HepG2 (cell line): ENCODE results near the gene ZNF586. TPM values are rescaled to one million over a fixed set of nuclear protein-coding genes. Genes with fewer than 3 reads are reported as not detected.
A peak's percentile ranks its signal among the peaks of the same experiment; 100 is the strongest.

ENCODE experiments used
- AHR ChIP-seq: IDR thresholded peaks from 2 replicates; pipeline ENCODE4 v1.6.1; 2018; ENCODE audit warnings: missing genetic modification reagents, missing compliant biosample characterization
- ATF2 ChIP-seq: sonication (generic); formaldehyde crosslinking; IDR thresholded peaks from 2 replicates; pipeline ENCODE4 v1.4.0; 2020; ENCODE audit warnings: missing genetic modification reagents
- ATF7-NPFF ChIP-seq: sonication (generic); formaldehyde crosslinking; IDR thresholded peaks from 2 replicates; pipeline ENCODE4 v1.8.1; 2023; ENCODE audit warnings: mild to moderate bottlenecking, low read depth, missing genetic modification reagents, moderate library complexity
- FOXK1 ChIP-seq: sonication (generic); formaldehyde crosslinking; IDR thresholded peaks from 2 replicates; pipeline ENCODE4 v1.4.0; 2020; ENCODE audit warnings: low read depth, missing genetic modification reagents, borderline replicate concordance
- HDAC1 ChIP-seq: sonication (generic); formaldehyde crosslinking; IDR thresholded peaks from 2 replicates; pipeline ENCODE4 v1.5.1; 2020; ENCODE audit warnings: mild to moderate bottlenecking, missing genetic modification reagents
- KLF16 ChIP-seq, 2 experiments: sonication (generic) in 1 of 2; formaldehyde crosslinking in 1 of 2; IDR thresholded peaks; 2 replicates each; pipeline versions ENCODE4 v1.6.1 to v1.8.0; 2016 to 2023; ENCODE audit warnings: missing genetic modification reagents in 2 of 2, missing compliant biosample characterization in 1 of 2
- MYC ChIP-seq: sonication (generic); formaldehyde crosslinking; IDR thresholded peaks from 2 replicates; pipeline ENCODE4 v1.9.0; 2021; ENCODE audit warnings: missing genetic modification reagents, borderline replicate concordance
- NFIC ChIP-seq: IDR thresholded peaks from 2 replicates; pipeline ENCODE4 v1.6.1; 2012; ENCODE audit warnings: mild to moderate bottlenecking, low read length, inconsistent platforms
- NR2F6 ChIP-seq, 2 experiments: IDR thresholded peaks; 2 replicates each; pipeline ENCODE4 v1.6.1; 2016; ENCODE audit warnings: antibody characterized with exemption in 1 of 2, mild to moderate bottlenecking in 1 of 2
- NRL ChIP-seq: sonication (generic); formaldehyde crosslinking; IDR thresholded peaks from 2 replicates; pipeline ENCODE4 v1.5.0; 2020; ENCODE audit warnings: missing genetic modification reagents, mild to moderate bottlenecking, moderate library complexity, borderline replicate concordance
- SMAD1 ChIP-seq: sonication (generic); formaldehyde crosslinking; IDR thresholded peaks from 2 replicates; pipeline ENCODE4 v1.4.0; 2020; ENCODE audit warnings: missing genetic modification reagents, low read depth, mild to moderate bottlenecking, borderline replicate concordance
- SMAD9 ChIP-seq: sonication (generic); formaldehyde crosslinking; IDR thresholded peaks from 2 replicates; pipeline ENCODE4 v1.5.1; 2020; ENCODE audit warnings: mild to moderate bottlenecking, missing genetic modification reagents
- TARDBP ChIP-seq: sonication (generic); formaldehyde crosslinking; IDR thresholded peaks from 2 replicates; pipeline ENCODE4 v1.8.0; 2022; ENCODE audit warnings: mild to moderate bottlenecking, missing genetic modification reagents
- ZNF282 ChIP-seq: fragments of 450-650 bp; IDR thresholded peaks from 2 replicates; pipeline ENCODE4 v1.6.1; 2018; ENCODE audit not compliant: partially characterized antibody
- ZNF326 ChIP-seq: sonication (generic); formaldehyde crosslinking; IDR thresholded peaks from 2 replicates; pipeline ENCODE4 v1.4.0; 2020; ENCODE audit warnings: missing genetic modification reagents, borderline replicate concordance
- ZNF343 ChIP-seq: sonication (generic); formaldehyde crosslinking; IDR thresholded peaks from 2 replicates; pipeline ENCODE4 v1.4.0; 2020; ENCODE audit warnings: mild to moderate bottlenecking, missing genetic modification reagents
- ZNF614 ChIP-seq: IDR thresholded peaks from 2 replicates; pipeline ENCODE4 v1.6.1; 2018; ENCODE audit warnings: missing biosample characterization, missing genetic modification reagents, inconsistent platforms, borderline replicate concordance
- ZNF646 ChIP-seq: sonication (generic); formaldehyde crosslinking; IDR thresholded peaks from 2 replicates; pipeline ENCODE4 v1.9.0; 2021; ENCODE audit warnings: mild to moderate bottlenecking, missing genetic modification reagents
- ZNF674 ChIP-seq: sonication (generic); formaldehyde crosslinking; IDR thresholded peaks from 2 replicates; pipeline ENCODE4 v1.5.0; 2020; ENCODE audit warnings: low read depth, mild to moderate bottlenecking, missing genetic modification reagents
- ZNF7 ChIP-seq: IDR thresholded peaks from 2 replicates; pipeline ENCODE4 v1.6.1; 2016; ENCODE audit warnings: missing biosample characterization, missing genetic modification reagents
- ZNF761 ChIP-seq: sonication (generic); formaldehyde crosslinking; conservative IDR thresholded peaks from 2 replicates; pipeline ENCODE4 v1.4.0; 2020; ENCODE audit warnings: mild to moderate bottlenecking, missing genetic modification reagents
- ZNF790 ChIP-seq: sonication (generic); formaldehyde crosslinking; IDR thresholded peaks from 2 replicates; pipeline ENCODE4 v1.8.0; 2022; ENCODE audit warnings: missing genetic modification reagents, mild to moderate bottlenecking, borderline replicate concordance
- ZSCAN30 ChIP-seq: sonication (generic); formaldehyde crosslinking; IDR thresholded peaks from 2 replicates; pipeline ENCODE4 v1.5.0; 2020; ENCODE audit warnings: mild to moderate bottlenecking, missing genetic modification reagents
- polyA plus RNA-seq, 8 experiments: library from polyadenylated mRNA; depleted of rRNA in 3 of 8; stranded (reverse) in 7 of 8; unstranded in 1 of 8; fragments of >200 nt; fragmentation: Illumina TruSeq in 4 of 8; extraction: Trizol in 4 of 8; gene quantifications; 2 replicates each; pipeline versions ENCODE4 v1.2.1 to v1.2.3, GENCODE V29; 2011 to 2016; ENCODE audit warnings: low read depth in 4 of 8, missing spikeins in 1 of 8, mixed read lengths in 1 of 8; ENCODE audit not compliant: insufficient read depth in 1 of 8
- total RNA-seq, 5 experiments: library from RNA; depleted of rRNA; stranded (reverse); fragments of >200 nt; fragmentation: Illumina TruSeq; extraction: Trizol; gene quantifications; 2 replicates each; pipeline ENCODE4 v1.2.3, GENCODE V29; 2016; ENCODE audit warnings: low read depth in 1 of 5

Gene ZNF586
- total and polyA plus RNA-seq, 2 of the 13 experiments (the other 11 are each of a cell fraction or from before 2014, with no cell fraction given), result 0.50 to 3.4 TPM

- TF ChIP-seq ATF2 (CRISPR knock-in tag) (0 out of 2 replicates have a peak, but pooled peaks have one; percentile 30), MYC (CRISPR knock-in tag) (peak; percentile 43; the same call in 1 of the 2 replicates), FOXK1 (CRISPR knock-in tag) (peak; percentile 31; the same call in 1 of the 2 replicates), ZNF646 (CRISPR knock-in tag) (no peak), SMAD1 (CRISPR knock-in tag) (no peak), ZNF614 (CRISPR knock-in tag) (no peak), ZNF790 (no peak), ZNF282 (no peak), ZNF326 (no peak), NR2F6 (IDR thresholded peaks at IDR 0.05) (0 out of 2 replicates have a peak, but pooled peaks have one; percentile 16), NR2F6 (CRISPR knock-in tag; IDR thresholded peaks at IDR 0.05) (no peak), ZSCAN30 (CRISPR knock-in tag) (no peak), SMAD9 (no peak), KLF16 (CRISPR knock-in tag; IDR thresholded peaks at IDR 0.05) (peak in 1 of 2 experiments; percentile 24; a peak in 1 of 4 replicates), ZNF761 (no peak), NFIC (no peak), AHR (CRISPR knock-in tag) (0 out of 2 replicates have a peak, but pooled peaks have one; percentile 55), HDAC1 (CRISPR knock-in tag) (peak; percentile 69; the same call in 1 of the 2 replicates), ZNF343 (peak; percentile 77; the same call in 1 of the 2 replicates), ZNF7 (no peak), NRL (CRISPR knock-in tag) (peak; percentile 73; the same call in 1 of the 2 replicates), ATF7-NPFF (CRISPR knock-in tag) (no peak), TARDBP (CRISPR knock-in tag) (peak; percentile 55; the same call in 1 of the 2 replicates), ZNF674 (CRISPR knock-in tag) (no peak)
Measured at GRCh38 chr19:57814505-57815246, 45.2 kb downstream of the ZNF586 start, which contains the start of gene ZNF552 (continued).
